IPS-18a (cell line): ENCODE results near the gene HSD3B2.
"Not testable (repeated sequence)": the region's sequence is repeated elsewhere in the genome, so short reads cannot be mapped to it uniquely, and the experiment has no call there.

ENCODE experiments used
- H3K27ac ChIP-seq: one replicate; pipeline ENCODE4 v1.5.1; 2013; ENCODE audit warnings: low read length
- H3K27me3 ChIP-seq: one replicate; pipeline ENCODE4 v1.6.1; 2013; ENCODE audit warnings: mild to moderate bottlenecking, low read length; ENCODE audit not compliant: control insufficient read depth, insufficient read depth
- H3K36me3 ChIP-seq: one replicate; pipeline ENCODE4 v1.6.1; 2013; ENCODE audit warnings: low read depth, low read length; ENCODE audit not compliant: control insufficient read depth
- H3K4me1 ChIP-seq: one replicate; pipeline ENCODE4 v1.6.1; 2013; ENCODE audit warnings: low read depth, low read length; ENCODE audit not compliant: control insufficient read depth
- H3K4me3 ChIP-seq: one replicate; pipeline ENCODE4 v1.5.1; 2013; ENCODE audit warnings: low read length
- H3K9ac ChIP-seq: one replicate; pipeline ENCODE4 v1.6.1; 2013; ENCODE audit warnings: mild to moderate bottlenecking, low read length, moderate library complexity
- H3K9me3 ChIP-seq: one replicate; pipeline ENCODE4 v1.6.1; 2013; ENCODE audit warnings: low read depth, low read length; ENCODE audit not compliant: control insufficient read depth

Gene HSD3B2

DNA sequence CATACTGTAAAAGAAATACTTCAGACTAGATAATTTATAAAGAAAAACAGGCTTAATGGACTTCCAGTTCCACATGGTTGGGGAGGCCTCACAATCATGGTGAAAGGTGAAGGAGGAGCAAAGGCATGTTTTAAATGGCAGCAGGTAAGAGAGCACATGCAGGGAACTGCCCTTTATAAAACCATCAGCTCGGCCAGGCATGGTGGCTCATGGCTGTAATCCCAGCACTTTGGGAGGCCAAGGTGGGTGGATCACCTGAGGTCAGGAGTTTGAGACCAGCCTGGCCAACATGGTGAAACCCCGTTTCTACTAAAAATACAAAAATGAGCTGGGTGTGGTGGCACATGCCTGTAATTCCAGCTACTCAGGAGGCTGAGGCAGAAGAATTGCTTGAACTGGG lies 37.4 kb upstream of the HSD3B2 start:
- H3K27me3 ChIP-seq, H3K4me3 ChIP-seq, H3K9ac ChIP-seq, H3K36me3 ChIP-seq, H3K4me1 ChIP-seq, H3K27ac ChIP-seq, H3K9me3 ChIP-seq: not testable (repeated sequence)

- H3K9me3 ChIP-seq, result no peaks in the 10 kb centered on the region
- no peak overlapping the region for H3K4me3 ChIP-seq
- no peaks in the 10 kb centered on the region for H3K36me3 ChIP-seq
- no peaks in the 10 kb centered on the region for H3K27me3 ChIP-seq
- no peak overlapping the region for H3K9ac ChIP-seq
- no peak overlapping the region for H3K27ac ChIP-seq
- no peaks in the 10 kb centered on the region for H3K4me1 ChIP-seq
Measured at GRCh38 chr1:119379117-119379516, 35.8 kb upstream of the HSD3B2 start.

GRCh38 chr1:119380304-119380703 lies 34.6 kb upstream of the HSD3B2 start:
- no peaks in the 10 kb centered on the region for H3K27me3 ChIP-seq
- no peak overlapping the region for H3K27ac ChIP-seq
- no peaks in the 10 kb centered on the region for H3K36me3 ChIP-seq
- no peak overlapping the region for H3K9ac ChIP-seq
- no peaks in the 10 kb centered on the region for H3K4me1 ChIP-seq
- H3K9me3 ChIP-seq, result no peaks in the 10 kb centered on the region
- H3K4me3 ChIP-seq, result no peak overlapping the region

DNA sequence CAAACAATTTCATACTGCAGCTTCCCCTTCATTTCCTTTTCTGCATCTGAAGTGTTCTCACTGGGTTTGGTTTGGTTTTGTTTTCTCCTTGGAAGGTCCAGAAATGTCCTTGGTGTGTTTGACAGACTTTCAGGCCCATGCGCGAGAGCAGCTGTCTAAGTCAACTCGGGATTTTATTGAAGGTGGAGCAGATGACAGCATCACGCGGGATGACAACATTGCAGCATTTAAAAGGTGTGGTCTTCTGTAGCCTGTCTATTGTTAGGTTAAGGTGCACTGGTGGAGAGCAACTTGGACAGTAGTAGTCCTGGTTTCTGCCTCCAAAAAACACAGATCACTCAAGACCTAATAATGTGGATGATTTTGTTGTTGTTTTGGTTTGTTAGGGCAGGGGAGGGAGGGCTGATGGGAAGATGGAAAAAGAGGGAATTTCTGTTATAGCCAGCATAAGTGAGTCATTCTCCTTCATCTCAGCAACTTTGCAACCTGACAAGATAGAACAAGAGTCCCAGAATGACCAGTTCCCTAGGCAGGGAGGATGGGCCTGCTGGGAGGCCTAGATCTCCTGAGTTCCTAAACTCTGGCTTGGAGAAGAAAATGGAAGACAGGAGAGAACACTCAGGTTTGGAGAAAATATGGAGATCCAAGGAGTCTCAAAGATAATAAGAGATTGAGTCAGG lies 33.8 kb upstream of the HSD3B2 start:
- Histone ChIP-seq H3K9me3 (no peaks in the 10 kb centered on the region), H3K4me3 (no peak overlapping the region)

DNA sequence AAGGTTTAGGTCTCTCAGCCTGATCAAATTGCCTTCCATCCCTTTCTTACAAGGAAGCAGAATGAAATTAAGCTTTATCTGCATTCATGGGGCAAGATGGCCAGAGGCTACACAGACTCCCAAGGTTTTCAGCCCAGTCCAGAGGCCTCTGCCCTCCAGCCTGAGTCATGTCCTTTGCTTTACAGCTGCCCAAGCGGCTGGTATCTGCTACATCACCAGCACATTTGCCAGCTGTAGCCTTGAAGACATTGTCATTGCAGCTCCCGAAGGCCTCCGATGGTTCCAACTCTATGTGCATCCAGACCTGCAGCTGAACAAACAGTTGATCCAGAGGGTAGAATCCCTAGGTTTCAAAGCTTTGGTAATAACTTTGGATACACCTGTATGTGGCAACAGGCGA lies 30.4 kb upstream of the HSD3B2 start:
- H3K4me3 ChIP-seq, result no peak overlapping the region
- no peaks in the 10 kb centered on the region for H3K9me3 ChIP-seq
- no peaks in the 10 kb centered on the region for H3K27me3 ChIP-seq
- H3K36me3 ChIP-seq, result no peaks in the 10 kb centered on the region
- no peak overlapping the region for H3K27ac ChIP-seq
- peaks cover 9% of the 10 kb centered on the region for H3K4me1 ChIP-seq
- H3K9ac ChIP-seq, result no peak overlapping the region

More for the DNA sequence above, 33.8 kb upstream of the HSD3B2 start:
- Histone ChIP-seq H3K36me3 (no peaks in the 10 kb centered on the region), H3K9ac (no peak overlapping the region), H3K27ac (no peak overlapping the region), H3K27me3 (no peaks in the 10 kb centered on the region), H3K4me1 (no peaks in the 10 kb centered on the region)

GRCh38 chr1:119385650-119386049 lies 29.3 kb upstream of the HSD3B2 start:
- Histone ChIP-seq H3K36me3 (no peaks in the 10 kb centered on the region), H3K27me3 (no peaks in the 10 kb centered on the region), H3K4me1 (peaks cover 9% of the 10 kb centered on the region), H3K27ac (no peak overlapping the region), H3K9me3 (no peaks in the 10 kb centered on the region), H3K4me3 (no peak overlapping the region), H3K9ac (no peak overlapping the region)

DNA sequence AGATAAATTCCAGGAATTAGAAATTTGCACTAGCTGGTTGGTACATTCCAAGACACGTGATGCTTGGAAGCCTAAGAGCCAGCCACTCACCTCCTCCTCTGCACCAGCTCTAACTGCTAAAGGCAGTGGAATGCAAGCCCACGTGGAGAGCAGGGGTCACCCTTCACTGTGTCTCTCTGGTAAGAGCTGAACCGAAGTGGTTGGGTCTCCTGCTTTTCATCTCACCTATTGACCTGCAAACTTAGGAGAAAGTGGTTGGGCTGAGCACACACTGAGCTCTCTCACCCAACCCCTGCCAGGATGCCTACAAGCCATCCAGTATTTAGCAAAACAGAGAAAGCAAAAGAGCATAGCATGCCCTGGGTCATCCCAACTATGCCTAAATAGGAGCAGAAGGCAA lies 27.1 kb upstream of the HSD3B2 start:
- Histone ChIP-seq H3K27ac (no peak overlapping the region), H3K36me3 (no peaks in the 10 kb centered on the region), H3K4me3 (no peak overlapping the region), H3K9ac (no peak overlapping the region), H3K27me3 (no peaks in the 10 kb centered on the region), H3K9me3 (no peaks in the 10 kb centered on the region), H3K4me1 (peaks cover 9% of the 10 kb centered on the region)

DNA sequence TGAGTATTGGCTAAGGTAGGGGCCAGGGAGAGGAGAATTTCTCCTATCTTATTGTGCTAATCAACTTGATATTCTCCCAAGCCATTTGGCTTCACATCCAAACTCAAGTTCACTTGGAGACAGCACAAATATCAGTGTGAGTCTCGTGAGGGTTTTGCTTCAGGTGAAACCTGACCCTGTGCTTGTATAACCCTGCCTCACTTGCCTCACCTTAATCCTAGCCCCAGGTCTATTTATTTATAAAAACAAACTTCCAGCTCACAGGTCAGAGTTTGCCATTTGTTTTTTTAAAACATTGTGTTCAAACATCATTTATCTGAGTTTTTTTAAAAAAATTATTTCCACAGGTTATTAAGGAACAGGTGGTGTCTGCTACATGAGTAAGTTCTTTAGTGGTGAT lies 26.5 kb upstream of the HSD3B2 start:
- H3K27ac ChIP-seq, result no peak overlapping the region
- no peaks in the 10 kb centered on the region for H3K27me3 ChIP-seq
- no peaks in the 10 kb centered on the region for H3K36me3 ChIP-seq
- peaks cover 9% of the 10 kb centered on the region for H3K4me1 ChIP-seq
- H3K4me3 ChIP-seq, result no peak overlapping the region
- no peaks in the 10 kb centered on the region for H3K9me3 ChIP-seq
- no peak overlapping the region for H3K9ac ChIP-seq

- H3K36me3 ChIP-seq, result no peaks in the 10 kb centered on the region
- H3K27ac ChIP-seq, result no peak overlapping the region
- no peak overlapping the region for H3K9ac ChIP-seq
- H3K4me1 ChIP-seq, result peaks cover 9% of the 10 kb centered on the region
- no peaks in the 10 kb centered on the region for H3K9me3 ChIP-seq
- no peak overlapping the region for H3K4me3 ChIP-seq
- H3K27me3 ChIP-seq, result no peaks in the 10 kb centered on the region
Measured at GRCh38 chr1:119390526-119390925, 24.4 kb upstream of the HSD3B2 start.

DNA sequence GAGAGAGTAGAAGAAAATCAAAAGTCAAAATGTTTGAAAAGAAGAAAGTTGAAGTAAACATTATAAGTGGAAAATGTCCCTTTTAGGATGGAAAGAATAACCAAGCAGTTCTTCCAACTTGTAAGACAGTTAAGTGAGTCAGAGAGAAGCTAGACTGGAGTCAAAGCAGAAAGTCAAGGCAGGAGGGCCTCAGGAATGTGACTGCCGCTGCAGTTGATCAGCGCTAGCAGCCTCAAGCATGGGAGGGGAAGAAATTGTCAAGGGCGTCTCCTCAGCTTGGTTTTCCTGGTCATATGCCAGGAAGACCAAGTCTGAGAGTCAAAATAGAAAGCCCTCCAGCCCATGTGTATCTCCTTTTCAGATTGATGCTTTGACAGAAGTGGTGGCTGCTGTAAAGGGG lies 23.2 kb upstream of the HSD3B2 start:
- Histone ChIP-seq H3K36me3 (no peaks in the 10 kb centered on the region), H3K4me3 (no peak overlapping the region), H3K9me3 (no peaks in the 10 kb centered on the region), H3K27ac (no peak overlapping the region), H3K27me3 (no peaks in the 10 kb centered on the region), H3K9ac (no peak overlapping the region), H3K4me1 (peaks cover 9% of the 10 kb centered on the region)

GRCh38 chr1:119394085-119394484 lies 20.9 kb upstream of the HSD3B2 start:
- no peaks in the 10 kb centered on the region for H3K36me3 ChIP-seq

GRCh38 chr1:119396982-119397381 lies 18.0 kb upstream of the HSD3B2 start:
- no peaks in the 10 kb centered on the region for H3K4me1 ChIP-seq
- no peaks in the 10 kb centered on the region for H3K9me3 ChIP-seq
- no peaks in the 10 kb centered on the region for H3K27me3 ChIP-seq
- no peak overlapping the region for H3K4me3 ChIP-seq
- H3K36me3 ChIP-seq, result no peaks in the 10 kb centered on the region
- H3K9ac ChIP-seq, result no peak overlapping the region
- no peak overlapping the region for H3K27ac ChIP-seq

More at GRCh38 chr1:119394085-119394484, 20.9 kb upstream of the HSD3B2 start:
- no peaks in the 10 kb centered on the region for H3K27me3 ChIP-seq
- no peak overlapping the region for H3K4me3 ChIP-seq
- no peak overlapping the region for H3K9ac ChIP-seq
- no peaks in the 10 kb centered on the region for H3K9me3 ChIP-seq
- no peak overlapping the region for H3K27ac ChIP-seq
- no peaks in the 10 kb centered on the region for H3K4me1 ChIP-seq
